Colon (tissue), 2 donors: ENCODE measurements around the gene NKAIN1.

ENCODE experiments used
- FAIRE-seq: peaks from 2 replicates; lab custom pipeline; 2012; peaks lifted over from hg19 to GRCh38; lab: Jason Lieb, UNC
- donor health status: control.
- donor health status: control.

Gene NKAIN1

GRCh38 chr1:31232689-31233088 is 7.0 kb downstream of the NKAIN1 start:
- FAIRE-seq, result no peak

- no peak for FAIRE-seq
Measured at GRCh38 chr1:31231802-31232201, 7.9 kb downstream of the NKAIN1 start.

GRCh38 chr1:31230378-31230777 is 9.3 kb downstream of the NKAIN1 start:
- FAIRE-seq, result no peak

- no peak for FAIRE-seq
Measured at GRCh38 chr1:31228986-31229385, 10.7 kb downstream of the NKAIN1 start.

GRCh38 chr1:31227891-31228568 is 11.7 kb downstream of the NKAIN1 start:
- FAIRE-seq, result no peak

GRCh38 chr1:31224068-31224467 is 15.6 kb downstream of the NKAIN1 start:
- no peak for FAIRE-seq

- no peak for FAIRE-seq
Measured at GRCh38 chr1:31222176-31222575, 17.5 kb downstream of the NKAIN1 start.

GRCh38 chr1:31221072-31221471 is 18.6 kb downstream of the NKAIN1 start:
- no peak for FAIRE-seq

GRCh38 chr1:31219489-31219888 is 20.2 kb downstream of the NKAIN1 start:
- FAIRE-seq, result no peak

GRCh38 chr1:31218705-31219104 is 21.0 kb downstream of the NKAIN1 start:
- no peak for FAIRE-seq

GRCh38 chr1:31216016-31216415 is 23.7 kb downstream of the NKAIN1 start:
- FAIRE-seq, result no peak

GRCh38 chr1:31215065-31215570 is 24.6 kb downstream of the NKAIN1 start:
- no peak for FAIRE-seq

GRCh38 chr1:31214316-31215064 is 25.2 kb downstream of the NKAIN1 start:
- FAIRE-seq, result no peak

- FAIRE-seq, result no peak
Measured at GRCh38 chr1:31208361-31208945, 31.2 kb downstream of the NKAIN1 start.

GRCh38 chr1:31207569-31207968 is 32.1 kb downstream of the NKAIN1 start:
- FAIRE-seq, result no peak

- no peak for FAIRE-seq
Measured at GRCh38 chr1:31207046-31207445, 32.6 kb downstream of the NKAIN1 start.

GRCh38 chr1:31203215-31203614 is 36.5 kb downstream of the NKAIN1 start:
- FAIRE-seq, result no peak

- FAIRE-seq, result no peak
Measured at GRCh38 chr1:31201931-31202360, 37.7 kb downstream of the NKAIN1 start.

- FAIRE-seq, result no peak
Measured at GRCh38 chr1:31199949-31200348, 39.7 kb downstream of the NKAIN1 start.

- FAIRE-seq, result no peak
Measured at GRCh38 chr1:31199236-31199790, 40.4 kb downstream of the NKAIN1 start.

GRCh38 chr1:31198600-31198999 is 41.1 kb downstream of the NKAIN1 start:
- no peak for FAIRE-seq

- no peak for FAIRE-seq
Measured at GRCh38 chr1:31198150-31198549, 41.5 kb downstream of the NKAIN1 start.

GRCh38 chr1:31196685-31197084 is 43.0 kb downstream of the NKAIN1 start:
- FAIRE-seq, result no peak
